HepG2 (cell line): ENCODE data around the gene SLC9A8. TPM values are rescaled to one million over a fixed set of nuclear protein-coding genes. Genes with fewer than 3 reads are reported as not detected.

ENCODE experiments used
- FOXK1 ChIP-seq: sonication (generic); formaldehyde crosslinking; IDR thresholded peaks from 2 replicates; pipeline ENCODE4 v1.4.0; 2020; ENCODE audit warnings: low read depth, missing genetic modification reagents, borderline replicate concordance
- FOXO1 ChIP-seq: sonication (generic); formaldehyde crosslinking; IDR thresholded peaks from 2 replicates; pipeline ENCODE4 v1.4.0; 2020; ENCODE audit warnings: missing genetic modification reagents
- GATA4 ChIP-seq: sonication (generic); IDR thresholded peaks from 2 replicates; pipeline ENCODE4 v1.6.1; 2016; ENCODE audit warnings: antibody characterized with exemption, low read depth, borderline replicate concordance
- HINFP ChIP-seq: sonication (generic); formaldehyde crosslinking; IDR thresholded peaks from 2 replicates; pipeline ENCODE4 v1.4.0; 2020; ENCODE audit warnings: low read depth, mild to moderate bottlenecking, missing genetic modification reagents
- SALL2 ChIP-seq: sonication (generic); formaldehyde crosslinking; IDR thresholded peaks from 2 replicates; pipeline ENCODE4 v1.8.1; 2023; ENCODE audit warnings: mild to moderate bottlenecking, missing genetic modification reagents, inconsistent platforms
- TARDBP ChIP-seq: sonication (generic); formaldehyde crosslinking; IDR thresholded peaks from 2 replicates; pipeline ENCODE4 v1.8.0; 2022; ENCODE audit warnings: mild to moderate bottlenecking, missing genetic modification reagents
- TGIF2 ChIP-seq: IDR thresholded peaks from 2 replicates; pipeline ENCODE4 v1.6.1; 2016; ENCODE audit warnings: control low read depth, missing compliant biosample characterization
- XRCC5 ChIP-seq: fragments of 200-400 bp; formaldehyde crosslinking; optimal IDR thresholded peaks from 2 replicates; pipeline ENCODE3; 2017; ENCODE audit warnings: mild to moderate bottlenecking, low read length
- ZC3H4 ChIP-seq: sonication (generic); formaldehyde crosslinking; IDR thresholded peaks from 2 replicates; pipeline ENCODE4 v1.4.0; 2020; ENCODE audit warnings: missing genetic modification reagents, borderline replicate concordance
- ZMYM4 ChIP-seq: sonication (generic); formaldehyde crosslinking; IDR thresholded peaks from 2 replicates; pipeline ENCODE4 v1.8.1; 2023; ENCODE audit warnings: mild to moderate bottlenecking, missing genetic modification reagents
- ZNF12 ChIP-seq: sonication (generic); formaldehyde crosslinking; IDR thresholded peaks from 2 replicates; pipeline ENCODE4 v1.5.0; 2020; ENCODE audit warnings: missing genetic modification reagents
- ZNF574 ChIP-seq: sonication (generic); formaldehyde crosslinking; IDR thresholded peaks from 2 replicates; pipeline ENCODE4 v1.4.0; 2020; ENCODE audit warnings: missing genetic modification reagents
- ZNF792 ChIP-seq: IDR thresholded peaks from 2 replicates; pipeline ENCODE4 v1.6.1; 2016
- polyA plus RNA-seq, 8 experiments: library from polyadenylated mRNA; depleted of rRNA in 3 of 8; stranded (reverse) in 7 of 8; unstranded in 1 of 8; fragments of >200 nt; fragmentation: Illumina TruSeq in 4 of 8; extraction: Trizol in 4 of 8; gene quantifications; 2 replicates each; pipeline versions ENCODE4 v1.2.1 to v1.2.3, GENCODE V29; 2011 to 2016; ENCODE audit warnings: low read depth in 4 of 8, missing spikeins in 1 of 8, mixed read lengths in 1 of 8; ENCODE audit not compliant: insufficient read depth in 1 of 8
- total RNA-seq, 5 experiments: library from RNA; depleted of rRNA; stranded (reverse); fragments of >200 nt; fragmentation: Illumina TruSeq; extraction: Trizol; gene quantifications; 2 replicates each; pipeline ENCODE4 v1.2.3, GENCODE V29; 2016; ENCODE audit warnings: low read depth in 1 of 5
- TF ChIP-seq, protein P1 (sequence below): IDR thresholded peaks from 2 replicates; pipeline ENCODE4 v1.6.1; 2018; ENCODE audit warnings: missing genetic modification reagents, mild to moderate bottlenecking, missing compliant biosample characterization
- TF ChIP-seq, protein P2 (sequence below): sonication (generic); formaldehyde crosslinking; IDR thresholded peaks from 2 replicates; pipeline ENCODE4 v1.4.0; 2020; ENCODE audit warnings: missing genetic modification reagents, mild to moderate bottlenecking, borderline replicate concordance
- TF ChIP-seq, protein P3 (sequence below): sonication (generic); formaldehyde crosslinking; IDR thresholded peaks from 2 replicates; pipeline ENCODE4 v1.8.1; 2023; ENCODE audit warnings: missing genetic modification reagents, mild to moderate bottlenecking, borderline replicate concordance
- TF ChIP-seq, protein P4 (sequence below): IDR thresholded peaks from 2 replicates; pipeline ENCODE4 v1.6.1; 2012; ENCODE audit warnings: low read depth, low read length, improper control_type of control experiment

Gene SLC9A8
- total and polyA plus RNA-seq, 2 of the 13 experiments (the other 11 are each of a cell fraction or from before 2014, with no cell fraction given): 4.1 to 7.4 TPM

GRCh38 chr20:49916146-49917002 is 103.7 kb downstream of the SLC9A8 start (continued):
- TF ChIP-seq, protein P1, sequence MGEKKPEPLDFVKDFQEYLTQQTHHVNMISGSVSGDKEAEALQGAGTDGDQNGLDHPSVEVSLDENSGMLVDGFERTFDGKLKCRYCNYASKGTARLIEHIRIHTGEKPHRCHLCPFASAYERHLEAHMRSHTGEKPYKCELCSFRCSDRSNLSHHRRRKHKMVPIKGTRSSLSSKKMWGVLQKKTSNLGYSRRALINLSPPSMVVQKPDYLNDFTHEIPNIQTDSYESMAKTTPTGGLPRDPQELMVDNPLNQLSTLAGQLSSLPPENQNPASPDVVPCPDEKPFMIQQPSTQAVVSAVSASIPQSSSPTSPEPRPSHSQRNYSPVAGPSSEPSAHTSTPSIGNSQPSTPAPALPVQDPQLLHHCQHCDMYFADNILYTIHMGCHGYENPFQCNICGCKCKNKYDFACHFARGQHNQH (CRISPR knock-in tag): peak; percentile 97
- TF ChIP-seq ZNF12 (CRISPR knock-in tag): peak; percentile 88
- TF ChIP-seq FOXK1 (CRISPR knock-in tag): peak; percentile 98; the same call in 1 of the 2 replicates
- TF ChIP-seq GATA4: peak; percentile 91; the same call in 1 of the 2 replicates
- peak; percentile 93 for TF ChIP-seq TGIF2
- TF ChIP-seq HINFP: peak; percentile 88
- peak; percentile 96 for TF ChIP-seq ZNF792 (CRISPR knock-in tag)
- no peak for TF ChIP-seq ZC3H4 (CRISPR knock-in tag)
- TF ChIP-seq, protein P2, sequence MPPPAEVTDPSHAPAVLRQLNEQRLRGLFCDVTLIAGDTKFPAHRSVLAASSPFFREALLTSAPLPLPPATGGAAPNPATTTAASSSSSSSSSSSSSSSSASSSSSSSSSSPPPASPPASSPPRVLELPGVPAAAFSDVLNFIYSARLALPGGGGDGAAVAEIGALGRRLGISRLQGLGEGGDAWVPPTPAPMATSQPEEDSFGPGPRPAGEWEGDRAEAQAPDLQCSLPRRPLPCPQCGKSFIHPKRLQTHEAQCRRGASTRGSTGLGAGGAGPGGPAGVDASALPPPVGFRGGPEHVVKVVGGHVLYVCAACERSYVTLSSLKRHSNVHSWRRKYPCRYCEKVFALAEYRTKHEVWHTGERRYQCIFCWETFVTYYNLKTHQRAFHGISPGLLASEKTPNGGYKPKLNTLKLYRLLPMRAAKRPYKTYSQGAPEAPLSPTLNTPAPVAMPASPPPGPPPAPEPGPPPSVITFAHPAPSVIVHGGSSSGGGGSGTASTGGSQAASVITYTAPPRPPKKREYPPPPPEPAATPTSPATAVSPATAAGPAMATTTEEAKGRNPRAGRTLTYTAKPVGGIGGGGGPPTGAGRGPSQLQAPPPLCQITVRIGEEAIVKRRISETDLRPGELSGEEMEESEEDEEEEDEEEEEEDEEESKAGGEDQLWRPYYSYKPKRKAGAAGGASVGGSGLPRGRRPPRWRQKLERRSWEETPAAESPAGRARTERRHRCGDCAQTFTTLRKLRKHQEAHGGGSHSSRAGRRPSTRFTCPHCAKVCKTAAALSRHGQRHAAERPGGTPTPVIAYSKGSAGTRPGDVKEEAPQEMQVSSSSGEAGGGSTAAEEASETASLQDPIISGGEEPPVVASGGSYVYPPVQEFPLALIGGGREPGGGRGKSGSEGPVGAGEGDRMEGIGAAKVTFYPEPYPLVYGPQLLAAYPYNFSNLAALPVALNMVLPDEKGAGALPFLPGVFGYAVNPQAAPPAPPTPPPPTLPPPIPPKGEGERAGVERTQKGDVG (CRISPR knock-in tag): no peak
- TF ChIP-seq, protein P3, sequence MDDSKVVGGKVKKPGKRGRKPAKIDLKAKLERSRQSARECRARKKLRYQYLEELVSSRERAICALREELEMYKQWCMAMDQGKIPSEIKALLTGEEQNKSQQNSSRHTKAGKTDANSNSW (CRISPR knock-in tag): no peak
- peak; percentile 100 for TF ChIP-seq FOXO1
- TF ChIP-seq TARDBP (CRISPR knock-in tag): peak; percentile 80; the same call in 1 of the 2 replicates
- no peak; the same call in 1 of the 2 replicates for TF ChIP-seq SALL2
- peak; percentile 46 for TF ChIP-seq XRCC5
- TF ChIP-seq, protein P4, sequence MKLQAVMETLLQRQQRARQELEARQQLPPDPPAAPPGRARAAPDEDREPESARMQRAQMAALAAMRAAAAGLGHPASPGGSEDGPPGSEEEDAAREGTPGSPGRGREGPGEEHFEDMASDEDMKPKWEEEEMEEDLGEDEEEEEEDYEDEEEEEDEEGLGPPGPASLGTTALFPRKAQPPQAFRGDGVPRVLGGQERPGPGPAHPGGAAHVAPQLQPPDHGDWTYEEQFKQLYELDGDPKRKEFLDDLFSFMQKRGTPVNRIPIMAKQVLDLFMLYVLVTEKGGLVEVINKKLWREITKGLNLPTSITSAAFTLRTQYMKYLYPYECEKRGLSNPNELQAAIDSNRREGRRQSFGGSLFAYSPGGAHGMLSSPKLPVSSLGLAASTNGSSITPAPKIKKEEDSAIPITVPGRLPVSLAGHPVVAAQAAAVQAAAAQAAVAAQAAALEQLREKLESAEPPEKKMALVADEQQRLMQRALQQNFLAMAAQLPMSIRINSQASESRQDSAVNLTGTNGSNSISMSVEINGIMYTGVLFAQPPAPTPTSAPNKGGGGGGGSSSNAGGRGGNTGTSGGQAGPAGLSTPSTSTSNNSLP: peak; percentile 99
- TF ChIP-seq ZNF574 (CRISPR knock-in tag): peak; percentile 59; the same call in 1 of the 2 replicates
- TF ChIP-seq ZMYM4 (CRISPR knock-in tag): peak; percentile 36; the same call in 1 of the 2 replicates
